DOHH2 (cell line): Measurements from ENCODE around the gene CADPS2.

Experiments
- CTCF ChIP-seq: fragments of 200-600 bp; sonication (generic); IDR thresholded peaks from one replicate; pipeline ENCODE4 v1.5.1; 2014; ENCODE audit warnings: antibody characterized with exemption, mild to moderate bottlenecking, low read depth, low read length; ENCODE audit not compliant: poor library complexity, severe bottlenecking
- EZH2phosphoT487 ChIP-seq: fragments of 200-600 bp; sonication (generic); IDR thresholded peaks from 2 replicates; pipeline ENCODE4 v1.6.1; 2017; ENCODE audit warnings: borderline replicate concordance, mild to moderate bottlenecking, antibody characterized with exemption, low read length, moderate library complexity, mixed read lengths

GRCh38 chr7:122291189-122291588 lies 595.1 kb downstream of the CADPS2 start:
- TF ChIP-seq CTCF (no peak), EZH2phosphoT487 (no peak)
